DOHH2 (cell line): ENCODE measurements around the gene MVB12A.

Source experiments
- EZH2phosphoT487 ChIP-seq: fragments of 200-600 bp; sonication (generic); IDR thresholded peaks from 2 replicates; pipeline ENCODE4 v1.6.1; 2017; ENCODE audit warnings: borderline replicate concordance, mild to moderate bottlenecking, antibody characterized with exemption, low read length, moderate library complexity, mixed read lengths
- TF ChIP-seq, protein P1 (sequence below): fragments of 200-600 bp; sonication (generic); IDR thresholded peaks from one replicate; pipeline ENCODE4 v1.5.1; 2014; ENCODE audit warnings: antibody characterized with exemption, mild to moderate bottlenecking, low read depth, low read length; ENCODE audit not compliant: poor library complexity, severe bottlenecking

DNA sequence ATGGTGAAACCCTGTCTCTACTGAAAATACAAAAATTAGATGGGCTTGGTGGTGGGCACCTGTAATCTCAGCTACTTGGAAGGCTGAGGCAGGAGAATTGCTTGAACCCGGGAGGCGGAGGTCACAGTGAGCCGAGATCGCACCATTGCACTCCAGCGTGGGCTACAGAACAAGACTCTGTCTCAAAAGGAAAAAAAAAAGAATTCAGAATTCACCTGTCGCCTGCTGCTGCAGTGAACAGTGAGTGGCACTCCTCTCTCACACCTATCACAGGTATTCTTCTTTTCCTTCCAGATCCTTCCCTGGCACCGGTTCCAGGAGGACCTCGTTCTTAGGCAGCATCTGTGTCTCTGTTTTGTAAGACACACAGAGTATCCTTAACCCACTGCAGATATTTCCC, 5.8 kb upstream of the MVB12A start:
- TF ChIP-seq, protein P1, sequence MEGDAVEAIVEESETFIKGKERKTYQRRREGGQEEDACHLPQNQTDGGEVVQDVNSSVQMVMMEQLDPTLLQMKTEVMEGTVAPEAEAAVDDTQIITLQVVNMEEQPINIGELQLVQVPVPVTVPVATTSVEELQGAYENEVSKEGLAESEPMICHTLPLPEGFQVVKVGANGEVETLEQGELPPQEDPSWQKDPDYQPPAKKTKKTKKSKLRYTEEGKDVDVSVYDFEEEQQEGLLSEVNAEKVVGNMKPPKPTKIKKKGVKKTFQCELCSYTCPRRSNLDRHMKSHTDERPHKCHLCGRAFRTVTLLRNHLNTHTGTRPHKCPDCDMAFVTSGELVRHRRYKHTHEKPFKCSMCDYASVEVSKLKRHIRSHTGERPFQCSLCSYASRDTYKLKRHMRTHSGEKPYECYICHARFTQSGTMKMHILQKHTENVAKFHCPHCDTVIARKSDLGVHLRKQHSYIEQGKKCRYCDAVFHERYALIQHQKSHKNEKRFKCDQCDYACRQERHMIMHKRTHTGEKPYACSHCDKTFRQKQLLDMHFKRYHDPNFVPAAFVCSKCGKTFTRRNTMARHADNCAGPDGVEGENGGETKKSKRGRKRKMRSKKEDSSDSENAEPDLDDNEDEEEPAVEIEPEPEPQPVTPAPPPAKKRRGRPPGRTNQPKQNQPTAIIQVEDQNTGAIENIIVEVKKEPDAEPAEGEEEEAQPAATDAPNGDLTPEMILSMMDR, result no peak
- TF ChIP-seq EZH2phosphoT487, result no peak
